ENCODE data around the gene C1QTNF8. TPM values are rescaled to one million over a fixed set of nuclear protein-coding genes. Genes with fewer than 3 reads are reported as not detected.

C1QTNF8 gene
- total RNA-seq, 2 experiments from 2014 or later = not detected

GRCh38 chr16:1144476-1145382 lies 48.7 kb upstream of the C1QTNF8 start:
- no peaks in the 10 kb centered on the region for H3K36me3 ChIP-seq (ENCODE audit: insufficient read depth, low read length)
- intact Hi-C loops (cut with micrococcal nuclease; ENCODE audit: unreplicated experiment) = no loop called here
- no peaks in the 10 kb centered on the region for H3K79me2 ChIP-seq (ENCODE audit: insufficient read depth, low read depth, low read length)
- no peak overlapping the region for H3K27ac ChIP-seq (ENCODE audit: low read depth, low read length, poor library complexity, severe bottlenecking)
- H3K4me3 ChIP-seq (ENCODE audit: low read depth, low read length, poor library complexity, severe bottlenecking) = no peak overlapping the region
- CTCF ChIA-PET (ENCODE audit: unreplicated experiment) = no interaction called here
- no peaks in the 10 kb centered on the region for H3K4me1 ChIP-seq (ENCODE audit: insufficient read depth, low read length, poor library complexity, severe bottlenecking)
- no peak for DNase-seq (ENCODE audit: low spot score)
- no peak overlapping the region for H2AFZ ChIP-seq (ENCODE audit: low read length)
- no peaks in the 10 kb centered on the region for H3K9me2 ChIP-seq (ENCODE audit: insufficient read depth, low read length)
- no peaks in the 10 kb centered on the region for H4K20me1 ChIP-seq (ENCODE audit: insufficient read depth, low read length)
- no peak overlapping the region for H3K4me2 ChIP-seq (ENCODE audit: low read length)
- no TSS peak for BruUV-seq (replicated peaks)
- H3K9me3 ChIP-seq (ENCODE audit: low read length) = no peaks in the 10 kb centered on the region
- no peak for TF ChIP-seq CTCF (conservative IDR thresholded peaks at IDR 0.05; ENCODE audit: low read length)
- no peak for TF ChIP-seq EZH2phosphoT487 (IDR thresholded peaks at IDR 0.05; ENCODE audit: borderline replicate concordance, low read depth, low read length)
- POLR2A ChIA-PET = no interaction called here

DNA sequence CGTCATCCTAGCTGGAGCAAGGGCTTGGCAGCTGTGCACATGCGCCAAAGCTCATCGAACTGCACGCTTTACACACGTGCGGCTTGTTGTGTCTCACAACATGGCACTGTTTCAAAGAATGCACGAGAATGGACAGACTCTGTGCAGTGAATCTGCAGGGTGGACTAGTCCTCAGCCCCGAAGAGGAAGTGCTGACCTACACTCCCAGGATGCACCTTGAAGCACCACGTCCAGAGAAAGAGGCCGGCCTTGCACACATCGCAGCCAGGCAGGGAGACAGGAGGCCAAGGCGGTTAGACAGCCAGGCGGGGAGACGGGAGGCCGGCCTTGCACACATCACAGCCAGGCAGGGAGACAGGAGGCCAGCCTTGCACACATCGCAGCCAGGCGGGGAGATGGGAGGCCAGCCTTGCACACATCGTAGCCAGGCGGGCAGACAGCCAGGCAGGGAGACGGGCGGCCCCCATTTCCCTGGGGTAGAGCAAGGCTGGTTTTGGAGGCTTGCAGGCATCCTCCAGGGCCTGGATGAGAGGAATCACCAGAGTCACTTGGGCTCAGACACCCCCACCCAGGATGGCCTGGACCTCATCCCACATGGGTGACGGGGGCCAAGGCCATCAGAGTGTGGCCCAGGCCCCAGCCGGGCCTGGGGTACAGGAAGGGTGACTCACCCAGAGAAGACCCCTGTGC lies 47.9 kb upstream of the C1QTNF8 start:
- no peaks in the 10 kb centered on the region for H4K20me1 ChIP-seq (ENCODE audit: insufficient read depth, low read length)
- CTCF ChIA-PET (ENCODE audit: unreplicated experiment) = no interaction called here
- H2AFZ ChIP-seq (ENCODE audit: low read length) = no peak overlapping the region
- H3K36me3 ChIP-seq (ENCODE audit: insufficient read depth, low read length) = no peaks in the 10 kb centered on the region
- TF ChIP-seq EZH2phosphoT487 (IDR thresholded peaks at IDR 0.05; ENCODE audit: borderline replicate concordance, low read depth, low read length) (no peak), CTCF (conservative IDR thresholded peaks at IDR 0.05; ENCODE audit: low read length) (no peak)
- intact Hi-C loops (cut with micrococcal nuclease; ENCODE audit: unreplicated experiment) = no loop called here
- H3K4me3 ChIP-seq (ENCODE audit: low read depth, low read length, poor library complexity, severe bottlenecking) = no peak overlapping the region
- no peaks in the 10 kb centered on the region for H3K9me2 ChIP-seq (ENCODE audit: insufficient read depth, low read length)
- no peak overlapping the region for H3K4me2 ChIP-seq (ENCODE audit: low read length)
- H3K79me2 ChIP-seq (ENCODE audit: insufficient read depth, low read depth, low read length) = no peaks in the 10 kb centered on the region
- POLR2A ChIA-PET = no interaction called here
- BruUV-seq (replicated peaks) = no TSS peak
- no peak for DNase-seq (ENCODE audit: low spot score)
- no peaks in the 10 kb centered on the region for H3K4me1 ChIP-seq (ENCODE audit: insufficient read depth, low read length, poor library complexity, severe bottlenecking)
- H3K27ac ChIP-seq (ENCODE audit: low read depth, low read length, poor library complexity, severe bottlenecking) = no peak overlapping the region
- H3K9me3 ChIP-seq (ENCODE audit: low read length) = no peaks in the 10 kb centered on the region

DNA sequence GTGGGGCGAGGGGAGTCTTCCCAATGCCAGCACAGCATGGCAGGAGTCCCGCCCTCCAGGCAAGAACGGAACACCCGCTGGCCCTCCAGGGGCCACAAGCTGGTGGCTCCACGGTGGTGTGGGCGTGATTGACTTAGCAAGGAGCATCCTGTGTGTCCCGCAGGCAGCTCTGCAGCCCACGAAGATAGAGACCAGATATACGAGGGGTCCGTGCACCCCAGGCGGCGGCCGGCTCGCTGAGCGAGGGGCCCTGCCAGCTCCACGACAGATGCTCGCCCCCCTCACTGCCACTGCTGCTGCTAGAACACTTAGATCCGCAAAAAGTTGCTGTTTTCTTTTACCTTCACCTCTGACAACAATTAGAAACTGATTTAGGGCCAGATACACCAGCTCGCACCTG lies 46.9 kb upstream of the C1QTNF8 start:
- H3K9me3 ChIP-seq (ENCODE audit: low read length) = no peaks in the 10 kb centered on the region
- H3K36me3 ChIP-seq (ENCODE audit: insufficient read depth, low read length) = no peaks in the 10 kb centered on the region
- ChIA-PET CTCF (ENCODE audit: unreplicated experiment) (no interaction called here), POLR2A (no interaction called here)
- no peak overlapping the region for H3K27ac ChIP-seq (ENCODE audit: low read depth, low read length, poor library complexity, severe bottlenecking)
- no peak overlapping the region for H2AFZ ChIP-seq (ENCODE audit: low read length)
- H3K4me3 ChIP-seq (ENCODE audit: low read depth, low read length, poor library complexity, severe bottlenecking) = no peak overlapping the region
- no peak overlapping the region for H3K4me2 ChIP-seq (ENCODE audit: low read length)
- H3K79me2 ChIP-seq (ENCODE audit: insufficient read depth, low read depth, low read length) = no peaks in the 10 kb centered on the region
- no TSS peak for BruUV-seq (replicated peaks)
- no peak for DNase-seq (ENCODE audit: low spot score)
- no peaks in the 10 kb centered on the region for H4K20me1 ChIP-seq (ENCODE audit: insufficient read depth, low read length)
- no peak for TF ChIP-seq CTCF (conservative IDR thresholded peaks at IDR 0.05; ENCODE audit: low read length)
- TF ChIP-seq EZH2phosphoT487 (IDR thresholded peaks at IDR 0.05; ENCODE audit: borderline replicate concordance, low read depth, low read length) = no peak
- intact Hi-C loops (cut with micrococcal nuclease; ENCODE audit: unreplicated experiment) = no loop called here
- no peaks in the 10 kb centered on the region for H3K9me2 ChIP-seq (ENCODE audit: insufficient read depth, low read length)
- no peaks in the 10 kb centered on the region for H3K4me1 ChIP-seq (ENCODE audit: insufficient read depth, low read length, poor library complexity, severe bottlenecking)
